IMR-90 (cell line): Measurements from ENCODE around the gene ITPRIP. TPM values are rescaled to one million over a fixed set of nuclear protein-coding genes. Genes with fewer than 3 reads are reported as not detected.

Experiments
- ATAC-seq: fragments of 200-7000 bp; cut with Tn5 transposase; 2 replicates; pipeline ENCODE4 v1.9.1; 2020; ENCODE audit warnings: low read depth, mild to moderate bottlenecking, moderate library complexity
- BruUV-seq: library from RNA; stranded (reverse); fragments of 400-500 nt; replicated peaks from 2 replicates; lab custom pipeline; 2021; lab: Mats Ljungman, UMichigan
- CTCF ChIA-PET: fragments of 300-600 bp; formaldehyde crosslinking; extraction: SDS; loops from one replicate; lab custom pipeline; 2021; ENCODE audit warnings: antibody characterized with exemption; lab: Yijun Ruan, JAX
- POLR2A ChIA-PET: fragments of 300-600 bp; sonication (Branson Sonifier 250); formaldehyde crosslinking; loops from one replicate; lab custom pipeline; 2022; ENCODE audit warnings: antibody characterized with exemption; ENCODE audit not compliant: unreplicated experiment; lab: Charles Lee
- DNase-seq: peaks from one replicate; pipeline ENCODE4 v3.0.0; 2013
- H2AFZ ChIP-seq: replicated peaks from 2 replicates; pipeline ENCODE3; 2013; ENCODE audit warnings: low read length, mild to moderate bottlenecking; ENCODE audit not compliant: poor library complexity
- H2AK5ac ChIP-seq: 2 replicates; pipeline ENCODE4 v1.6.1; 2013; ENCODE audit warnings: low read depth, low read length, inconsistent platforms
- H2AK9ac ChIP-seq: replicated peaks from 2 replicates; pipeline ENCODE3; 2013; ENCODE audit warnings: mild to moderate bottlenecking, low read depth, low read length, moderate library complexity; ENCODE audit not compliant: poor library complexity
- H2BK120ac ChIP-seq: 2 replicates; pipeline ENCODE4 v1.6.1; 2013; ENCODE audit warnings: low read depth, low read length, inconsistent platforms
- H2BK15ac ChIP-seq: 3 replicates; pipeline ENCODE4 v1.6.1; 2013; ENCODE audit warnings: low read depth, low read length, inconsistent platforms
- H2BK20ac ChIP-seq: 2 replicates; pipeline ENCODE4 v1.6.1; 2013; ENCODE audit warnings: low read depth, mild to moderate bottlenecking, inconsistent platforms, low read length, moderate library complexity
- H2BK5ac ChIP-seq: 2 replicates; pipeline ENCODE4 v1.6.1; 2013; ENCODE audit warnings: mild to moderate bottlenecking, low read depth, low read length, inconsistent platforms; ENCODE audit not compliant: poor library complexity, severe bottlenecking
- H3K14ac ChIP-seq: replicated peaks from 2 replicates; pipeline ENCODE4 v1.6.1; 2013; ENCODE audit warnings: low read depth, low read length, inconsistent platforms
- H3K18ac ChIP-seq: 2 replicates; pipeline ENCODE4 v1.6.1; 2013; ENCODE audit warnings: low read depth, low read length, control low read depth
- H3K23ac ChIP-seq: 2 replicates; pipeline ENCODE4 v1.6.1; 2013; ENCODE audit warnings: low read depth, low read length, inconsistent platforms
- H3K27ac ChIP-seq: 2 replicates; pipeline ENCODE4 v1.5.1; 2013; ENCODE audit warnings: mild to moderate bottlenecking, control low read depth, low read length; ENCODE audit not compliant: insufficient read depth
- H3K27me3 ChIP-seq: 2 replicates; pipeline ENCODE4 v1.6.1; 2013; ENCODE audit warnings: low read length; ENCODE audit not compliant: control insufficient read depth, insufficient read depth
- H3K36me3 ChIP-seq: 2 replicates; pipeline ENCODE4 v1.6.1; 2013; ENCODE audit warnings: low read length, mixed read lengths; ENCODE audit not compliant: control insufficient read depth, insufficient read depth
- H3K4ac ChIP-seq: 2 replicates; pipeline ENCODE4 v1.6.1; 2013; ENCODE audit warnings: low read depth, low read length, inconsistent platforms
- H3K4me1 ChIP-seq: 2 replicates; pipeline ENCODE4 v1.6.1; 2013; ENCODE audit warnings: low read length, mixed read lengths; ENCODE audit not compliant: control insufficient read depth, insufficient read depth
- H3K4me2 ChIP-seq: 2 replicates; pipeline ENCODE4 v1.6.1; 2013; ENCODE audit warnings: low read depth, mild to moderate bottlenecking, control low read depth, low read length, moderate library complexity
- H3K4me3 ChIP-seq: 2 replicates; pipeline ENCODE4 v1.5.1; 2013; ENCODE audit warnings: low read depth, mild to moderate bottlenecking, control low read depth, low read length, moderate library complexity; ENCODE audit not compliant: insufficient read depth
- H3K56ac ChIP-seq: 2 replicates; pipeline ENCODE4 v1.6.1; 2013; ENCODE audit warnings: low read length, inconsistent platforms; ENCODE audit not compliant: insufficient read depth; ENCODE audit errors: extremely low read depth
- H3K79me1 ChIP-seq, 2 experiments: 2 replicates each; pipeline ENCODE4 v1.6.1; 2013; ENCODE audit warnings: low read length in 2 of 2, inconsistent platforms in 1 of 2, low read depth in 1 of 2
- H3K9ac ChIP-seq: 2 replicates; pipeline ENCODE4 v1.6.1; 2013; ENCODE audit warnings: low read depth, low read length, control low read depth
- H3K9me1 ChIP-seq: 2 replicates; pipeline ENCODE4 v1.6.1; 2013; ENCODE audit warnings: low read length, inconsistent platforms; ENCODE audit not compliant: insufficient read depth
- H3K9me3 ChIP-seq: 2 replicates; pipeline ENCODE4 v1.6.1; 2013; ENCODE audit warnings: low read length; ENCODE audit not compliant: control insufficient read depth, insufficient read depth
- H4K20me1 ChIP-seq: 2 replicates; pipeline ENCODE4 v1.6.1; 2013; ENCODE audit warnings: low read length, inconsistent platforms; ENCODE audit not compliant: insufficient read depth
- H4K5ac ChIP-seq: 2 replicates; pipeline ENCODE4 v1.6.1; 2013; ENCODE audit warnings: mild to moderate bottlenecking, low read depth, low read length, control low read depth
- H4K8ac ChIP-seq, 2 experiments: 2 replicates each; pipeline ENCODE4 v1.6.1; 2013; ENCODE audit warnings: low read depth in 2 of 2, low read length in 2 of 2, control low read depth in 1 of 2, inconsistent platforms in 1 of 2
- H4K91ac ChIP-seq: 2 replicates; pipeline ENCODE4 v1.6.1; 2013; ENCODE audit warnings: low read depth, low read length, inconsistent platforms; ENCODE audit not compliant: insufficient read depth
- BHLHE40 ChIP-seq: fragments of 150-350 bp; IDR thresholded peaks from 2 replicates; pipeline ENCODE4 v1.6.1; 2016; ENCODE audit warnings: mild to moderate bottlenecking, low read depth, low read length
- CEBPB ChIP-seq: IDR thresholded peaks from 2 replicates; pipeline ENCODE4 v1.6.1; 2012; ENCODE audit warnings: low read depth, low read length, improper control_type of control experiment
- CHD1 ChIP-seq: IDR thresholded peaks from 2 replicates; pipeline ENCODE4 v1.6.1; 2012; ENCODE audit warnings: low read depth, low read length, improper control_type of control experiment
- FOS ChIP-seq: fragments of 150-350 bp; IDR thresholded peaks from 2 replicates; pipeline ENCODE4 v1.6.1; 2016; ENCODE audit warnings: low read depth, low read length
- MAFK ChIP-seq: IDR thresholded peaks from 2 replicates; pipeline ENCODE4 v1.6.1; 2012; ENCODE audit warnings: low read depth, low read length, improper control_type of control experiment
- MAZ ChIP-seq: IDR thresholded peaks from 2 replicates; pipeline ENCODE4 v1.6.1; 2012; ENCODE audit warnings: low read depth, mild to moderate bottlenecking, low read length, improper control_type of control experiment, moderate library complexity, borderline replicate concordance
- MXI1 ChIP-seq: IDR thresholded peaks from 2 replicates; pipeline ENCODE4 v1.6.1; 2012; ENCODE audit warnings: low read depth, mild to moderate bottlenecking, low read length, moderate library complexity, borderline replicate concordance
- NFE2L2 ChIP-seq: fragments of 150-350 bp; IDR thresholded peaks from 2 replicates; pipeline ENCODE4 v1.6.1; 2016; ENCODE audit warnings: low read depth, mild to moderate bottlenecking, low read length
- POLR2A ChIP-seq: IDR thresholded peaks from 2 replicates; pipeline ENCODE4 v1.6.1; 2012; ENCODE audit warnings: mild to moderate bottlenecking, low read depth, low read length
- RAD21 ChIP-seq: IDR thresholded peaks from 2 replicates; pipeline ENCODE4 v1.6.1; 2012; ENCODE audit warnings: low read length, improper control_type of control experiment
- RFX5 ChIP-seq: IDR thresholded peaks from 2 replicates; pipeline ENCODE4 v1.8.0; 2012; ENCODE audit warnings: low read depth, mild to moderate bottlenecking, low read length, moderate library complexity
- SMC3 ChIP-seq: fragments of 150-350 bp; IDR thresholded peaks from 2 replicates; pipeline ENCODE4 v1.6.1; 2016; ENCODE audit warnings: low read depth, mild to moderate bottlenecking, antibody characterized with exemption, low read length, moderate library complexity
- WGBS, 2 experiments: methylation state at CpG; one replicate each; pipeline versions ENCODE4 v1.1.5 to v1.1.7; 2013; ENCODE audit warnings: missing lambda C conversion rate in 2 of 2; ENCODE audit not compliant: insufficient read length in 1 of 2; ENCODE audit errors: extremely low coverage in 2 of 2; 5-methylcytosine and 5-hydroxymethylcytosine counted together
- dilution Hi-C: fragments of 300-500 bp; cut with HindIII; formaldehyde crosslinking; loops from one replicate; pipeline ENCODE4 v1.14.3; 2018; ENCODE audit warnings: low sequenced_read_pairs; ENCODE audit not compliant: unreplicated experiment
- in situ Hi-C: fragments of 300-500 bp; cut with MboI; formaldehyde crosslinking; loops from 3 replicates; pipeline ENCODE4 v1.14.3; 2019; ENCODE audit warnings: low sequenced_read_pairs, inconsistent platforms, mixed read lengths
- intact Hi-C: fragments of 100-400 bp; cut with micrococcal nuclease; formaldehyde crosslinking; loops from 2 replicates; pipeline ENCODE4 v1.10.0; 2022
- polyA plus RNA-seq, 3 experiments: library from polyadenylated mRNA; depleted of rRNA; stranded (reverse); fragments of >200 nt; gene quantifications; 2 replicates each; pipeline ENCODE4 v1.2.3, GENCODE V29; 2012; ENCODE audit warnings: low replicate concordance in 1 of 3
- total RNA-seq: library from RNA; depleted of rRNA; stranded (reverse); fragments of >200 nt; gene quantifications from 2 replicates; pipeline ENCODE4 v1.2.3, GENCODE V29; 2012
- TF ChIP-seq, protein P1 (sequence below): fragments of 150-350 bp; IDR thresholded peaks from 2 replicates; pipeline ENCODE4 v1.6.1; 2016; ENCODE audit warnings: low read depth, mild to moderate bottlenecking, low read length, moderate library complexity, borderline replicate concordance
- TF ChIP-seq, protein P2 (sequence below): fragments of 150-350 bp; IDR thresholded peaks from 2 replicates; pipeline ENCODE4 v1.6.1; 2017; ENCODE audit warnings: mild to moderate bottlenecking, antibody characterized with exemption, low read length, low read depth
- TF ChIP-seq, protein P3 (sequence below): conservative IDR thresholded peaks from 2 replicates; pipeline ENCODE4 v1.5.1; 2012; ENCODE audit warnings: mild to moderate bottlenecking, low read depth, low read length, improper control_type of control experiment

Gene ITPRIP
- total and polyA plus RNA-seq, 2 of the 4 experiments (the other 2 are of a cell fraction): 7.5 to 31.9 TPM

DNA sequence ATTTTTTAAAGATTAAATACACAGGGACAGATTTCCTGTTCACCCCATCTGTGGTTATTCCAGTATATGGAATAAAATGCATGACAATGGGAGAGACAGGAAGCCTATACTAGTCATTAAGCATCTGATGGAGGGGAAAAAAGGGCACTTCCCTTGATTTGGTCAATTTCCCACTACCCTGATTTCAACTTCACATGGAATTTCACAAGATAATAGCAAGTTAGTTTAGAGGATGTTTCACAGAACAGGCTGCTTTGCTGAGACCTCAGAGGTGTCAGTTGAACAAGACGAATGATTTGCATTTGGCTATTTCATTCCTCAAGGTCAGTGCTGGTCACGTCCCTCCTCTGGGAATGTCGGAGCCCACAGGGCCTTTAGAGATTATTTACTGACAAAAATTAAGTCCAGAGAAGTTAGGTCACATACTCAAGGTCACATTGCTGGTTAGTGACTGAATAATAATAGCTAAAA, 4.7 kb upstream of the ITPRIP start:
- Histone ChIP-seq H3K9ac (no peak overlapping the region), H3K27me3 (no peaks in the 10 kb centered on the region), H3K4me3 (no peak overlapping the region), H4K91ac (no peak overlapping the region), H3K56ac (no peak overlapping the region; the same call in 1 of the 2 replicates), H3K9me1 (peaks cover 10% of the 10 kb centered on the region), H4K8ac (no peak overlapping the region), H4K5ac (no peak overlapping the region), H2AFZ (no peak overlapping the region), H3K18ac (no peak overlapping the region), H2AK9ac (no peak overlapping the region), H2AK5ac (no peak overlapping the region), H3K4ac (no peak overlapping the region), H3K9me3 (no peaks in the 10 kb centered on the region), H2BK5ac (no peak overlapping the region), H3K36me3 (no peaks in the 10 kb centered on the region), H3K4me2 (no peak overlapping the region), H3K23ac (0 out of 2 replicates have a peak overlapping the region, but pooled peaks have one; percentile 31), H2BK120ac (no peak overlapping the region), H2BK15ac (no peak overlapping the region), H3K14ac (no peak overlapping the region), H4K20me1 (no peaks in the 10 kb centered on the region), H3K79me1 (peaks cover 6 to 17% of the 10 kb centered on the region in 2 experiments; a peak in 3 of 4 replicates), H3K4me1 (peaks cover 10% of the 10 kb centered on the region), H2BK20ac (no peak overlapping the region), H3K27ac (no peak overlapping the region)
- TF ChIP-seq NFE2L2 (no peak), MAFK (no peak), CHD1 (no peak), POLR2A (no peak), MAZ (no peak), RAD21 (no peak), SMC3 (no peak), BHLHE40 (no peak), MXI1 (no peak), FOS (no peak), CEBPB (no peak), RFX5 (no peak)
- TF ChIP-seq, protein P1, sequence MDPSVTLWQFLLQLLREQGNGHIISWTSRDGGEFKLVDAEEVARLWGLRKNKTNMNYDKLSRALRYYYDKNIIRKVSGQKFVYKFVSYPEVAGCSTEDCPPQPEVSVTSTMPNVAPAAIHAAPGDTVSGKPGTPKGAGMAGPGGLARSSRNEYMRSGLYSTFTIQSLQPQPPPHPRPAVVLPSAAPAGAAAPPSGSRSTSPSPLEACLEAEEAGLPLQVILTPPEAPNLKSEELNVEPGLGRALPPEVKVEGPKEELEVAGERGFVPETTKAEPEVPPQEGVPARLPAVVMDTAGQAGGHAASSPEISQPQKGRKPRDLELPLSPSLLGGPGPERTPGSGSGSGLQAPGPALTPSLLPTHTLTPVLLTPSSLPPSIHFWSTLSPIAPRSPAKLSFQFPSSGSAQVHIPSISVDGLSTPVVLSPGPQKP: no peak
- TF ChIP-seq, protein P2, sequence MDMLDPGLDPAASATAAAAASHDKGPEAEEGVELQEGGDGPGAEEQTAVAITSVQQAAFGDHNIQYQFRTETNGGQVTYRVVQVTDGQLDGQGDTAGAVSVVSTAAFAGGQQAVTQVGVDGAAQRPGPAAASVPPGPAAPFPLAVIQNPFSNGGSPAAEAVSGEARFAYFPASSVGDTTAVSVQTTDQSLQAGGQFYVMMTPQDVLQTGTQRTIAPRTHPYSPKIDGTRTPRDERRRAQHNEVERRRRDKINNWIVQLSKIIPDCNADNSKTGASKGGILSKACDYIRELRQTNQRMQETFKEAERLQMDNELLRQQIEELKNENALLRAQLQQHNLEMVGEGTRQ: no peak
- TF ChIP-seq, protein P3, sequence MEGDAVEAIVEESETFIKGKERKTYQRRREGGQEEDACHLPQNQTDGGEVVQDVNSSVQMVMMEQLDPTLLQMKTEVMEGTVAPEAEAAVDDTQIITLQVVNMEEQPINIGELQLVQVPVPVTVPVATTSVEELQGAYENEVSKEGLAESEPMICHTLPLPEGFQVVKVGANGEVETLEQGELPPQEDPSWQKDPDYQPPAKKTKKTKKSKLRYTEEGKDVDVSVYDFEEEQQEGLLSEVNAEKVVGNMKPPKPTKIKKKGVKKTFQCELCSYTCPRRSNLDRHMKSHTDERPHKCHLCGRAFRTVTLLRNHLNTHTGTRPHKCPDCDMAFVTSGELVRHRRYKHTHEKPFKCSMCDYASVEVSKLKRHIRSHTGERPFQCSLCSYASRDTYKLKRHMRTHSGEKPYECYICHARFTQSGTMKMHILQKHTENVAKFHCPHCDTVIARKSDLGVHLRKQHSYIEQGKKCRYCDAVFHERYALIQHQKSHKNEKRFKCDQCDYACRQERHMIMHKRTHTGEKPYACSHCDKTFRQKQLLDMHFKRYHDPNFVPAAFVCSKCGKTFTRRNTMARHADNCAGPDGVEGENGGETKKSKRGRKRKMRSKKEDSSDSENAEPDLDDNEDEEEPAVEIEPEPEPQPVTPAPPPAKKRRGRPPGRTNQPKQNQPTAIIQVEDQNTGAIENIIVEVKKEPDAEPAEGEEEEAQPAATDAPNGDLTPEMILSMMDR: no peak
- BruUV-seq: no TSS peak
- in situ Hi-C loops (no loop called here), dilution Hi-C loops (no loop called here), intact Hi-C loops (no loop called here)
- CTCF ChIA-PET: interaction anchor here (1.5 kb wide), 1 partner anchor 52 kb away, joined by 4 read pairs; no protein-coding TSS in a partner anchor
- POLR2A ChIA-PET: no interaction called here
- DNase-seq (no peak), ATAC-seq (no peak)
- WGBS, 2 experiments: 30% methylated on average over 2 of the region's 3 CpGs; no CpG with 5 or more reads in 1 of the 2 experiments
